HepG2 (cell line): ENCODE results near the gene SPAG5. TPM values are rescaled to one million over a fixed set of nuclear protein-coding genes. Genes with fewer than 3 reads are reported as not detected.
A peak's percentile ranks its signal among the peaks of the same experiment; 100 is the strongest.

Source experiments
- HOMEZ ChIP-seq: IDR thresholded peaks from 2 replicates; pipeline ENCODE4 v1.6.1; 2016; ENCODE audit warnings: low read depth
- MLLT10 ChIP-seq: sonication (generic); formaldehyde crosslinking; IDR thresholded peaks from 2 replicates; pipeline ENCODE4 v1.4.0; 2020; ENCODE audit warnings: missing genetic modification reagents
- RFX5 ChIP-seq: IDR thresholded peaks from 2 replicates; pipeline ENCODE4 v1.6.1; 2011; ENCODE audit warnings: low read depth, low read length, improper control_type of control experiment
- TERF1 ChIP-seq: sonication (generic); formaldehyde crosslinking; IDR thresholded peaks from 2 replicates; pipeline ENCODE4 v1.8.0; 2022; ENCODE audit warnings: mild to moderate bottlenecking, missing genetic modification reagents, moderate library complexity
- ZC3H13 ChIP-seq: sonication (generic); formaldehyde crosslinking; IDR thresholded peaks from 2 replicates; pipeline ENCODE4 v1.8.1; 2023; ENCODE audit warnings: mild to moderate bottlenecking, missing genetic modification reagents, moderate library complexity
- ZHX2 ChIP-seq, 2 experiments: sonication (generic) in 1 of 2; formaldehyde crosslinking in 1 of 2; IDR thresholded peaks; 2 replicates each; pipeline versions ENCODE4 v1.6.1 to v1.9.0; 2014 to 2022; ENCODE audit warnings: antibody characterized with exemption in 1 of 2, borderline replicate concordance in 1 of 2, inconsistent platforms in 1 of 2, low read depth in 1 of 2, missing genetic modification reagents in 1 of 2
- ZNF142 ChIP-seq: sonication (generic); formaldehyde crosslinking; IDR thresholded peaks from 2 replicates; pipeline ENCODE4 v1.4.0; 2020; ENCODE audit warnings: missing genetic modification reagents
- ZNF143 ChIP-seq: sonication (generic); formaldehyde crosslinking; IDR thresholded peaks from 2 replicates; pipeline ENCODE4 v1.4.0; 2020; ENCODE audit warnings: missing genetic modification reagents
- ZNF354B ChIP-seq: sonication (generic); formaldehyde crosslinking; IDR thresholded peaks from 2 replicates; pipeline ENCODE4 v1.8.0; 2022; ENCODE audit warnings: mild to moderate bottlenecking, missing genetic modification reagents
- polyA plus RNA-seq, 8 experiments: library from polyadenylated mRNA; depleted of rRNA in 3 of 8; stranded (reverse) in 7 of 8; unstranded in 1 of 8; fragments of >200 nt; fragmentation: Illumina TruSeq in 4 of 8; extraction: Trizol in 4 of 8; gene quantifications; 2 replicates each; pipeline versions ENCODE4 v1.2.1 to v1.2.3, GENCODE V29; 2011 to 2016; ENCODE audit warnings: low read depth in 4 of 8, missing spikeins in 1 of 8, mixed read lengths in 1 of 8; ENCODE audit not compliant: insufficient read depth in 1 of 8
- total RNA-seq, 5 experiments: library from RNA; depleted of rRNA; stranded (reverse); fragments of >200 nt; fragmentation: Illumina TruSeq; extraction: Trizol; gene quantifications; 2 replicates each; pipeline ENCODE4 v1.2.3, GENCODE V29; 2016; ENCODE audit warnings: low read depth in 1 of 5

Gene SPAG5
- total and polyA plus RNA-seq, 2 of the 13 experiments (the other 11 are each of a cell fraction or from before 2014, with no cell fraction given) = 41.4 to 98.0 TPM

- TF ChIP-seq ZHX2 (IDR thresholded peaks at IDR 0.05; ENCODE audit: low read depth) (0 out of 2 replicates have a peak, but pooled peaks have one; percentile 10), ZHX2 (CRISPR knock-in tag; IDR thresholded peaks at IDR 0.05; ENCODE audit: borderline replicate concordance) (no peak), ZNF142 (CRISPR knock-in tag) (no peak), HOMEZ (CRISPR knock-in tag) (no peak), MLLT10 (CRISPR knock-in tag) (no peak), ZNF354B (CRISPR knock-in tag) (no peak), ZC3H13 (CRISPR knock-in tag) (0 out of 2 replicates have a peak, but pooled peaks have one; percentile 65), ZNF143 (CRISPR knock-in tag) (no peak), RFX5 (no peak), TERF1 (CRISPR knock-in tag) (no peak)
These were observed 723 bp upstream of the SPAG5 start (continued) for GRCh38 chr17:28599311-28600184.
